Adipocyte (in vitro differentiated cells): Measurements from ENCODE around the gene PARD6A.
"Not testable (repeated sequence)": the region's sequence is repeated elsewhere in the genome, so short reads cannot be mapped to it uniquely, and the experiment has no call there.

Experiments used
- DNase-seq: peaks from one replicate; pipeline ENCODE4 v3.0.0-alpha.2; 2015; ENCODE audit warnings: low read depth
- H3K27me3 ChIP-seq: replicated peaks from 2 replicates; pipeline ENCODE4 v1.7.0; 2013; ENCODE audit warnings: mild to moderate bottlenecking, low read length, moderate library complexity; ENCODE audit not compliant: control insufficient read depth, insufficient read depth
- H3K36me3 ChIP-seq: 2 replicates; pipeline ENCODE4 v1.7.0; 2013; ENCODE audit warnings: low read length, mild to moderate bottlenecking, moderate library complexity; ENCODE audit not compliant: control insufficient read depth, insufficient read depth, severe bottlenecking
- H3K4me1 ChIP-seq: 2 replicates; pipeline ENCODE4 v1.7.0; 2013; ENCODE audit warnings: mild to moderate bottlenecking, low read length, moderate library complexity; ENCODE audit not compliant: control insufficient read depth, insufficient read depth
- H3K4me3 ChIP-seq: 2 replicates; pipeline ENCODE4 v1.7.0; 2013; ENCODE audit warnings: mild to moderate bottlenecking, low read length, moderate library complexity
- H3K9ac ChIP-seq: 2 replicates; pipeline ENCODE4 v1.7.0; 2013; ENCODE audit warnings: mild to moderate bottlenecking, low read length, moderate library complexity
- H3K9me3 ChIP-seq: 2 replicates; pipeline ENCODE4 v1.7.0; 2013; ENCODE audit warnings: mild to moderate bottlenecking, low read length, moderate library complexity; ENCODE audit not compliant: control insufficient read depth

PARD6A gene

GRCh38 chr16:67678354-67679023, 17.7 kb downstream of the PARD6A start:
- Histone ChIP-seq H3K4me1 (peaks cover 33% of the 10 kb centered on the region), H3K4me3 (no peak overlapping the region), H3K36me3 (peaks cover 5% of the 10 kb centered on the region), H3K9me3 (no peaks in the 10 kb centered on the region), H3K27me3 (no peaks in the 10 kb centered on the region), H3K9ac (no peak overlapping the region)
- DNase-seq, result no peak

DNA sequence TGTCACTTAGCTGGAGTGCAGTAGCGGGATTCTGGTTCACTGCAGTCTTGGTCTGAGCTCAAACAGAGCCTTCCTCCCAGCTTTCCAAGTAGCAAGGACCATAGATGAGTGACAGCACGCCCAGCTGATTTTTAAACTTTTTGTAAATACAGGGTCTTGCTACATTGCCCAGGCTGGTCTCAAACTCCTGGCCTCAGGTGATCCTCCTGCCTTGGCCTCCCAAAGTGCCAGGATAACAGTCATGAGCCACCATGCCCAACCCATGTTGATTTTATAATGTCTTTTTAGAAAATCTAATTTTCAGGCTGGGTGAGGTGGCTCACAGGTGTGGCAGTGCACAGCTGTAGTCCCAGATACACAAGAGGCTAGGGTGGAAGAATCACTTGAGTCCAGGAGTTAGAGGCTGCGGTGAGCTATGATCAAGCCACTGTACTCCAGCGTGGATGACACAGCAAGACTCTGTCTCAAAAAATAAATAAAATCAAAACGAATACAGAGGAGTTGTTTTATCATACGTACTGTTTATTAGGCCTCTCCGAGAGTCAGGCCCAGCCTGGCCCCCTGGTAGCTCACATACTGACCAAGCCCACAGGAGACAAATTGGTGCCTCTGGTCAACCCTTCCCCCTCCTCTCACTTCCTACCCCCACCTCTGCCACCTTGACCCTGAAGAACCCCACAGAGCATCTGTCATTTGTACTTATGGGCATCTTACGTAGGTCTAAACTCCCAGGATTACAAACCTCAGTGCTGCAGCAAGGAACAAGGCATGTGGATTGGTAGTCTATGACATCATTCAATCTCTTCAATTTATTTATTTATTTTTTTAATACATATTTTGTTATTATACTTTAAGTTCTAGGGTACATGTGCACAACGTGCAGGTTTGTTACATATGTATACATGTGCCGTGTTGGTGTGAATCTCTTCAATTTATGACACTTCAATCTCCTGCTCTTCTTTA, 19.5 kb downstream of the PARD6A start:
- Histone ChIP-seq H3K4me1 (peaks cover 21% of the 10 kb centered on the region), H3K27me3 (no peaks in the 10 kb centered on the region), H3K9me3 (no peaks in the 10 kb centered on the region), H3K9ac (no peak overlapping the region), H3K36me3 (peaks cover 12% of the 10 kb centered on the region), H3K4me3 (no peak overlapping the region)
- DNase-seq, result no peak

DNA sequence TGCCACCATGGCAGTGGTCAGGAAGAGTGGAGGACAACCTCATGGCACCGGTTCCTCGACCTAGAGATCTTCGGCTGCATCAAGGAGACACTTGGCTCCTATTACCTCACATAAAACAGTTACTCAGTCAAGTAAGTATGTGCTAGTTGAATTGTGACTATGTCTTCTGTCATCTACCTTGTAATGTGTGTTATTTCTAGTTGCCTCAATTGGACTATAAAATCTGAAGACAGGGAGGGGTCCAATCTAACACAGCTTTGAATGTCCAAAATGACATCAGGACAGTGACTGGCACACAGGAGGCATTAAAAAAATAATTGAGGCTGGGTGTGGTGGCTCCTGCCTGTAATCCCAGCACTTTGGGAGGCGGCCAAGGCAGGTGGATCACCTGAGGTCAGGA, 23.0 kb downstream of the PARD6A start:
- no peak overlapping the region for H3K9ac ChIP-seq
- DNase-seq, result no peak
- peaks cover 3% of the 10 kb centered on the region for H3K4me1 ChIP-seq
- H3K36me3 ChIP-seq, result peaks cover 15% of the 10 kb centered on the region
- H3K4me3 ChIP-seq, result no peak overlapping the region
- H3K27me3 ChIP-seq, result no peaks in the 10 kb centered on the region
- H3K9me3 ChIP-seq, result no peaks in the 10 kb centered on the region

DNA sequence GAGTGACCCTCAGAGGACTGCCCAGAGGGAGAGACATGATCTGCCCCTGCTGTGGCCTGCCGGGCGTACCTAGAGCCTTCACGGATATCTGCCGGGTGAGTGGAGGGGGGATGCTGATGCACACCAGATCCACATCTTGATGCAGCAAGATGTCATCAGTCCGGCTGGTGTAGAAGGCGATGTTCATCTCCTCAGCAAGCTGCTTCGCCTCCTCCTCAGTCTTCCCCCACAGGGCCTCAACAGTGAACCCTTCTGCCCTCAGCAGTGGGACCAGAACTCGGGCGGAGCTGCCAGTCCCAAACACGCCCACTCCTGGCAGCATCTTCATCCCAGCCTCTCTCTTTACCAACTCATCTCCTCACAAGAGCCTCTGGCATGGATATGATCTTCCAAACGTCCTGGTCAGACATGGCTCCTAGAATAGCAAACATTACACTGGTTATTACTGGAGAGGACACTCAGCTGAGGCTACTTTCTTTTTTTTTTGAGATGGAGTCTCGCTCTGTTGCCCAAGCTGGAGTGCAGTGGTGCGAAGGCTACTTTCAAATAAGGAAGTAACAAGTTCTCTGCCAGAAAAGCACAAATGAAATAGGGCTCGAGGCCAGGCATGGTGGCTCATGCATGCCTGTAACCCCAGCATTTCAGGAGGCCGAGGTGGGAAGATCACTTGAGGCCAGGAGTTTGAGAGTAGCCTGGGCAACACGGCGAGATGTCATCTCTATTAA, 24.8 kb downstream of the PARD6A start:
- Histone ChIP-seq H3K4me1 (no peaks in the 10 kb centered on the region), H3K4me3 (no peak overlapping the region), H3K27me3 (no peaks in the 10 kb centered on the region), H3K9me3 (no peaks in the 10 kb centered on the region), H3K9ac (no peak overlapping the region), H3K36me3 (peaks cover 15% of the 10 kb centered on the region)
- DNase-seq, result no peak

GRCh38 chr16:67693517-67694285, 32.9 kb downstream of the PARD6A start:
- H3K36me3 ChIP-seq, DNase-seq, H3K9me3 ChIP-seq, H3K27me3 ChIP-seq, H3K9ac ChIP-seq, H3K4me3 ChIP-seq: not testable (repeated sequence)
- H3K4me1 ChIP-seq, result peaks cover 11% of the 10 kb centered on the region

DNA sequence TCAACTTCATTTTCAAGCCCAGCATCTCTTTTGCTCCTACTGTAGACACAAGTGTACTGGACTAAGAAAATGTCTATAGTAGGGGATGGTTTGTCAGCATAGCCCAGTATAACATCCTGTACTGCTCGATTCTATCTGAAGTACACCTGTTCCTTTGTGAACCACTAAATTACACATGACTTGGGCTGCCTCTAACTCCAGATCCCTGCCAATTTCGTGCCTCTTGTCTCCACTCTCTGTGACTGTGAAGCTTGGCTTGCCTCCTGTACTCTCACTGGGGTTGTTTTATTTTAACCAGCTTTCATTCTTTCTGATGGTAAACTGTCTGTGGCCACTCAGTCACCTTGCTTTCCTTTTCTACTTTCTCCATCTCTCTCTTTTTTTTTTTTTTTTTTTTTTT, 33.9 kb downstream of the PARD6A start:
- no peaks in the 10 kb centered on the region for H3K9me3 ChIP-seq
- H3K36me3 ChIP-seq, result no peaks in the 10 kb centered on the region
- H3K4me1 ChIP-seq, result peaks cover 11% of the 10 kb centered on the region
- no peak overlapping the region for H3K4me3 ChIP-seq
- DNase-seq, result no peak
- no peaks in the 10 kb centered on the region for H3K27me3 ChIP-seq
- H3K9ac ChIP-seq, result no peak overlapping the region

GRCh38 chr16:67697422-67698185, 36.8 kb downstream of the PARD6A start:
- peaks cover 11% of the 10 kb centered on the region for H3K4me1 ChIP-seq
- no peaks in the 10 kb centered on the region for H3K9me3 ChIP-seq
- no peak overlapping the region for H3K4me3 ChIP-seq
- no peak for DNase-seq
- H3K27me3 ChIP-seq, result no peaks in the 10 kb centered on the region
- H3K36me3 ChIP-seq, result no peaks in the 10 kb centered on the region
- H3K9ac ChIP-seq, result no peak overlapping the region

DNA sequence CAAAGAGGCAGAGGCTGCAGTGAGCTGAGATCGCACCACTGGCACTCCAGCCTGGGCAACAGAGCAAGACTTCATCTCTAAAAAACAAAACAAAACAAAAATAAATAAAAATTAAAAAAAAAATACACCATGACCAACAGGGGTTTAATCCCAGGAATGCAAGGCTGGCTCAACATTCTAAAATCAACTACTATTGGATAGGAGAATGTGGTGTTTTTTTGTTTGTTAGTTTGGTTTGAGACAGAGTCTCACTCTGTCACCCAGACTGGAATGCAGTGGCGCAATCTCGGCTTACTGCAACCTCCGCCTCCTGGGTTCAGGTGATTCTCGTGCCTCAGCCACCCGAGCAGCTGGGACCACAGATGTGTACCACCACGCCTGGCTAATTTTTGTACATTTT, 38.5 kb downstream of the PARD6A start:
- H3K27me3 ChIP-seq, result no peaks in the 10 kb centered on the region
- no peak overlapping the region for H3K4me3 ChIP-seq
- no peak for DNase-seq

DNA sequence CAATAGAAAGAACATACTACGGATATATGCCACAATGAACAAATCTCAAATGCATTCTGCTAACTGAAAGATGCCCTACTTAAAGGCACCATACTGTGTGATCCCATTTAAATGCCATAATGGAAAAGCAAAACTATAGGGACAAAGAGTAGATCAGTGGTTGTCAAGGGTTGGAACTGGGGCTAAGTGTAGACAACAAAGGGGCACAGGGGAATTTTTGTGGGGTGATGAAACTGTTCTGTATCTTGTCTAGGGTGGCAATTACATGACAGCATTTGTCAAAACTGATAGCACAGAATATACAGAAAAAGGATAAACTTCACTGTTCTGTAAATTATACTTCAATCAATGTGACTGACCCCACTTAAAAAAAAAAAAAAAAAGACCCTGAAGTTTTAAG, 40.7 kb downstream of the PARD6A start:
- no peaks in the 10 kb centered on the region for H3K36me3 ChIP-seq
- no peaks in the 10 kb centered on the region for H3K9me3 ChIP-seq

More for the DNA sequence above, 38.5 kb downstream of the PARD6A start:
- H3K36me3 ChIP-seq, result no peaks in the 10 kb centered on the region
- no peak overlapping the region for H3K9ac ChIP-seq
- H3K4me1 ChIP-seq, result no peaks in the 10 kb centered on the region
- no peaks in the 10 kb centered on the region for H3K9me3 ChIP-seq

DNA sequence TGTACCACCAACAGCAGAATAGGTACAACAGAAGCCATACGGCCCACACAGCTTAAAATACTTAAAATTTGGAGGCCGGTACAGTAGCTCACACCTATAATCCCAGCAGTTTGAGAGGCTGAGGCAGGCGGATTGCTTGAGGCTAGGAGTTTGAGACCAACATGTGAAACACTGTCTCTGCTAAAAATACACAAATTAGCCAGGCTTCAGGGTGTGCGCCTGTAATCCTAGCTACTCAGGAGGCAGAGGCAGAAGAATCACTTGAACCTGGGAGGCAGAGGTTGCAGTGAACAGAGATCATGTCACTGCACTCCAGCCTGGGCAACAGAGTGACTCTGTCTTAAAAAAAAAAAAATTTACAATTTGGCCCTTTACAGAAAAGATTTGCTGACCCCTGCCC, 41.4 kb downstream of the PARD6A start:
- H3K4me3 ChIP-seq, result no peak overlapping the region

More for the DNA sequence above, 40.7 kb downstream of the PARD6A start:
- no peak for DNase-seq
- no peaks in the 10 kb centered on the region for H3K27me3 ChIP-seq
- no peak overlapping the region for H3K4me3 ChIP-seq
- no peak overlapping the region for H3K9ac ChIP-seq
- H3K4me1 ChIP-seq, result no peaks in the 10 kb centered on the region

More for the DNA sequence above, 41.4 kb downstream of the PARD6A start:
- Histone ChIP-seq H3K9me3 (no peaks in the 10 kb centered on the region), H3K9ac (no peak overlapping the region), H3K27me3 (no peaks in the 10 kb centered on the region), H3K4me1 (no peaks in the 10 kb centered on the region), H3K36me3 (no peaks in the 10 kb centered on the region)
- no peak for DNase-seq
